ENCODE results near the gene FN1.

GRCh38 chr2:215355801-215356200, 80.1 kb downstream of the FN1 start:
- TF ChIP-seq CTCF (IDR thresholded peaks at IDR 0.05) (no peak), EZH2 (IDR thresholded peaks at IDR 0.05; ENCODE audit: borderline replicate concordance, insufficient read depth, low read depth, low read length, poor library complexity, severe bottlenecking) (no peak)
